GM19328 (cell line): ENCODE results near the gene SERPINA3.
"Not testable (repeated sequence)": the region's sequence is repeated elsewhere in the genome, so short reads cannot be mapped to it uniquely, and the experiment has no call there.

Source experiments
- ATAC-seq: cut with Tn5 transposase; IDR thresholded peaks from one replicate; pipeline ENCODE4 v1.9.1; 2021; ENCODE audit warnings: mild to moderate bottlenecking, moderate library complexity; ENCODE audit not compliant: unreplicated experiment

SERPINA3 gene

GRCh38 chr14:94631050-94631449 lies 18.9 kb downstream of the SERPINA3 start:
- ATAC-seq: no peak

- no peak for ATAC-seq
Observed at GRCh38 chr14:94631536-94632304, 19.5 kb downstream of the SERPINA3 start.

GRCh38 chr14:94632305-94632590 lies 20.1 kb downstream of the SERPINA3 start:
- no peak for ATAC-seq

GRCh38 chr14:94633121-94633520 lies 20.9 kb downstream of the SERPINA3 start:
- no peak for ATAC-seq

GRCh38 chr14:94635154-94635553 lies 23.0 kb downstream of the SERPINA3 start:
- no peak for ATAC-seq

GRCh38 chr14:94636744-94637412 lies 24.7 kb downstream of the SERPINA3 start:
- no peak for ATAC-seq

GRCh38 chr14:94637814-94638213 lies 25.6 kb downstream of the SERPINA3 start:
- not testable (repeated sequence) for ATAC-seq

- ATAC-seq: no peak
Observed at GRCh38 chr14:94638339-94638738, 26.1 kb downstream of the SERPINA3 start.

- ATAC-seq: no peak
Observed at GRCh38 chr14:94638961-94639817, 27.0 kb downstream of the SERPINA3 start.

GRCh38 chr14:94640721-94641631 lies 28.8 kb downstream of the SERPINA3 start:
- ATAC-seq: no peak

GRCh38 chr14:94641632-94641955 lies 29.4 kb downstream of the SERPINA3 start:
- ATAC-seq: no peak

- ATAC-seq: no peak
Observed at GRCh38 chr14:94643316-94644101, 31.3 kb downstream of the SERPINA3 start.

- ATAC-seq: no peak
Observed at GRCh38 chr14:94644102-94644535, 31.9 kb downstream of the SERPINA3 start.

GRCh38 chr14:94646066-94646465 lies 33.9 kb downstream of the SERPINA3 start:
- ATAC-seq: no peak

GRCh38 chr14:94646481-94646880 lies 34.3 kb downstream of the SERPINA3 start:
- no peak for ATAC-seq

- ATAC-seq: no peak
Observed at GRCh38 chr14:94648801-94649200, 36.6 kb downstream of the SERPINA3 start.

GRCh38 chr14:94649543-94650443 lies 37.6 kb downstream of the SERPINA3 start:
- no peak for ATAC-seq

GRCh38 chr14:94650444-94650775 lies 38.2 kb downstream of the SERPINA3 start:
- no peak for ATAC-seq
